Stomach (tissue), 4 donors: ENCODE data around the gene PEAK3.

ENCODE experiments used
- CTCF ChIP-seq, 7 experiments: fragments of 450-650 bp in 4 of 7; fragments of 200-600 bp in 3 of 7; sonication (generic) in 3 of 7; IDR thresholded peaks; one replicate each; pipeline ENCODE4 v1.5.1; 2016 to 2019; ENCODE audit warnings: antibody characterized with exemption in 7 of 7, control low read depth in 2 of 7, mild to moderate bottlenecking in 1 of 7
- POLR2A ChIP-seq, 4 donors: fragments of 450-650 bp; IDR thresholded peaks; one replicate each; pipeline ENCODE4 v1.6.1; 2016; ENCODE audit warnings: antibody characterized with exemption in 4 of 4, control low read depth in 2 of 4, mild to moderate bottlenecking in 1 of 4, moderate library complexity in 1 of 4
- POLR2AphosphoS5 ChIP-seq, 3 donors: sonication (generic); formaldehyde crosslinking; IDR thresholded peaks; one replicate each; pipeline ENCODE4 v1.6.1; 2016; ENCODE audit warnings: antibody characterized with exemption in 3 of 3

GRCh38 chr19:2315818-2316353 is 33.9 kb upstream of the PEAK3 start:
- TF ChIP-seq CTCF (IDR thresholded peaks at IDR 0.05) (peak in 3 of 7 experiments; percentile 16 to 62 (median 46)), POLR2AphosphoS5 (IDR thresholded peaks at IDR 0.05) (peak in 1 of 3 donors; percentile 51), POLR2A (IDR thresholded peaks at IDR 0.05) (no peak)
